ENCODE data around the gene MARK3.

Gene MARK3

DNA sequence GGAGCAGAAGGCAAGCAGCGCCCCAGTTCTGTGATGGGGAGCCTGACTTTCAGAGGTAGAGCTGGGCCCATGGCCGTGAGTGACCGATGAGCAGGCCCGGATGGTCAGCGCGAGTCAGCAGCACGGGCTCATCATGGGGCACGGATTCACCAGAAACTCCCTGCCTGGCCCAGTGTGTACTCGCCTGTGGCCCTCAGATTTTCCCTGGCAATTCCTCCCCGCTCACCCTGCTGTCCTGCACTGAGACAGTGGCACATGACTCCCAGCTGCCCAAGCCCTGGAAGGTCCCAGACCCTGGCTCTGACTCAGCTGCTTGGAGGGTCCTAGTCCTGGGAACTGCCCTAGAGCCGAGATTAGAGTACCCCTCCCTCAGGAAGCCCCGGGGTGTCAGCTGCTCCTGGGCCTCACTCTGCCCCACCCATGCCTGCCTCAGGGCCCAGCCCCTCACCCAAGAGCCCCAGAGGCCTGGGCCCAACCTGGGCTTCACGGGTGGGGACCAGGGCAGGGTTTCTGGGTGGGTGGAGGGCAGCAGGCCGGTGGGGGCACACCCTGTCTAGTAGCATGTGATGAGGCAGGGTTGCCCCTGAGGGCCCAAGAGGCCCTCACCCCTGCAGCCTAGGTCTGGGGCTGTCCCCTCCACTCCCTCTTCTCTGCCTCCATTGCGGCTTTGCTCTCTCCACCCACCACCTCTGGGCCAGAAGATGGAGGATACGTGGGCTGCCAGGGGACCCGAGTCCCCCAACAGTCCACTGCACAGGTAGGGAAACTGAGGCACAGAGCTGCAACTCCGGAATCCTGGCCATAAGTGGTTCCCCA is 152.2 kb downstream of the MARK3 start:
- DNase-seq (ENCODE audit: low read depth): peak; percentile 73

DNA sequence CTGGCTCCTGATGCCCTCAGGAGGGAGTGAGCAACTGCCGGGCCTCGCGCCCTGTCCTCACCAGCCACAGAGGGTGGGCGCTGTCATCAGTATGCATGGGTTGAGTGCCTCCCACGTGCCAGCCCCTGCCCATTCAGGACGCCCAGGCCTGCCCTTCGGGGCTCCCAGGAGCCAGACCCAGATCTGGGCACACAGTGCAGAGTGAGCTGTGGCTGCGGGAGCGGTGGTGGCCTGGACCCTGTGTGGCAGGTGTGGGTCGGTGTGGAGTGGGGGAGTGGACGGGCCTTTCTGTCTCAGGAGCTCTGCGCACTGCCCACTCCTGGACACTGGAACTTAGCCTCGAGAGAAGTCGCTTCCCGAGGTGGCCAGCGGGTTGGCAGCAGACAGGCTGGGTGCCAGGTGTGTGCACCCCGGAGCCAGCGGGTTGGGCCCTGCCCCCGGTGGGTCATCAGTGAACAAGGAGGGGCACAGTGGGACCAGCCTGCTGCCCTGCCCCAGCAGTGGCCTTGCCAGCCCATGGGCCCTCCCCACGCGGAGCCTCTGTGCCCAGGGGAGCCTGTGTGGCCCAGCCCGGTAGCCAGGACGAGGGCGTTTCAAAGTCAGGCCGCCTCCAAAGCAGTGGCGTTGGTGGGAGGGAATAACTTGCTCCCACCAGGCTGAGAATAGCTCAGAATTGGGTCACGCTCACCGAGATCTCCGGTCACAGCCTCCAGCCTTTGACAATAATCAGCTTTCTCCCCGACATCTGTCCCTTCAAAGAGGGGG is 153.3 kb downstream of the MARK3 start:
- DNase-seq (ENCODE audit: low read depth): no peak

DNA sequence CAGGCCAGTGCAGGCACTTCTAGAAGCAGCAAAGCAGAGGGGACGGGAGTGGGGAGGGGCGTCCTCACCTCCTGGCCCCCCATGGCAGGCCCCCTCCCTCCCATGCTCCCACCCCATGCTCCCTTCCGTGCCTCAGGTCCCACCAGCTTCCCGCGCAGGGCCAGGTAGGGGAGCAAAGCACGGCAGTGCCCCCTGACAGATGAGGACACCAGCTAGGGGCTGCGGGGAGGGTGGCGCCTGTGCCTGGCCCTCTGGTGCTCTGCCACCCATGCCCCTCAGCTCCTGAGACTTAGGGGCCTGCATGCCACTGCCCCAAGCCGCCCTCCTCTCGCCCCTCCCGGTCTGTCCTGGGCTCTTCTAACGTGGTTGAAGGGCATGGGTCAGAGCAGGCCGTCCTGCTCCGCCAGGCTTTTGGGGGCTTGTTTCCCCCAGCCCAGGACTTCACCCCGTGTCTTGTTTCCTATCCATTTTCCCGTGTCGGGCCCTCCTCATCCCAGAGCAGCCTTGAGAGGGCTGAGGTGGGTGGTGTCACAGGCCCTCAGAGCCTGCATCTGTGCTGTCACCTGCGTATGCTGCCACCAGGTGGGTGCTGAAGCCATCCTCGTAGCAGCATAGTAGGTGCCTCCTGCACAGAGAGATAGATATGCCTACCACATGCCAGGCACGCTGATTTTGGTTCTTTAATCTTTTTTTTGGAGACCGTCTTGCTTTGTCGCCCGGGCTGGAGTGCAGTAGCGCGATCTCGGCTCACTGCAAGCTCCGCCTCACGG is 154.0 kb downstream of the MARK3 start:
- no peak for DNase-seq (ENCODE audit: low read depth)

DNA sequence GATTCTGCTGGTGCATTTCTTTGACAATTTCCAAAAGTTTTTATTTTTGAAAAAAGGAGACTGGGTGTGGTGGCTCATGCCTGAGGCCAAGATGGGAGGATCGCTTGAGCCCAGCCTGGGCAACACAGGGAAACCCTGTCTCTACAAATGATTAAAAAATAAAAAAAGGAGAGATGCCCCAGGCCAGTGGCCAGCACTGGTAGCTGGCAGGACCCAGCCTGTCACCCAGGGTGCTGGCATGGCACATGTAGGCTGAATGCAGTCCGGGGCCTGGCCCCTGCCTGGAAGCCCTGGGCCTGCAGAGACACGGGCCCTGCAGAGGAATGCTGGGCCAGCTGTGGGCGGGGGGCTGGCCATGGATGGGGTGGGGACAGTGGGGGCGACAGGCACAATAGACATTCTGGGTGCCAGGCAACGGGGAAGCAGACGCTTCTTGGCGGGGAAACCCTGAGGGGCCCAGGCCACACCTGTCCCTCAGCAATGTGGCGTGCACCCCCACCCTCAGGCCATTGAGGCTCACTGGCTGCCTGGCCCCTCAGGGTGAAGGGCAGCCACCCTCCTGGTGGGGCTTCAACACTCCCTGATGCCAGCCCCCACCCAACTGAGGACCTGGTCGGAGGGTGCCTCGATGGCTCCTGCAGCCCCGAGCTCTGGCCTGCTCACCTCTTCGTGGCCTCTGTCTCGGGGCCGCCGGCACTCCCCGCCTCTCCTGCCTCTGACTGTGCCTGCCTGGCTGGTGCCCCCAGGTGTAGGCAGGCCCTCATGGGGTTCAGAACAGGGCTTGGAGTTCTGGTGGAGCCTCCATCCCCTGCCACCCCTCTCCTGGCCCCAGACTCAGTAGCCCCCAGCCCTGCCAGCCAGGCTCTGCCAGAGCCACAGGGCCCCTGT is 155.8 kb downstream of the MARK3 start:
- no peak for DNase-seq (ENCODE audit: low read depth)

DNA sequence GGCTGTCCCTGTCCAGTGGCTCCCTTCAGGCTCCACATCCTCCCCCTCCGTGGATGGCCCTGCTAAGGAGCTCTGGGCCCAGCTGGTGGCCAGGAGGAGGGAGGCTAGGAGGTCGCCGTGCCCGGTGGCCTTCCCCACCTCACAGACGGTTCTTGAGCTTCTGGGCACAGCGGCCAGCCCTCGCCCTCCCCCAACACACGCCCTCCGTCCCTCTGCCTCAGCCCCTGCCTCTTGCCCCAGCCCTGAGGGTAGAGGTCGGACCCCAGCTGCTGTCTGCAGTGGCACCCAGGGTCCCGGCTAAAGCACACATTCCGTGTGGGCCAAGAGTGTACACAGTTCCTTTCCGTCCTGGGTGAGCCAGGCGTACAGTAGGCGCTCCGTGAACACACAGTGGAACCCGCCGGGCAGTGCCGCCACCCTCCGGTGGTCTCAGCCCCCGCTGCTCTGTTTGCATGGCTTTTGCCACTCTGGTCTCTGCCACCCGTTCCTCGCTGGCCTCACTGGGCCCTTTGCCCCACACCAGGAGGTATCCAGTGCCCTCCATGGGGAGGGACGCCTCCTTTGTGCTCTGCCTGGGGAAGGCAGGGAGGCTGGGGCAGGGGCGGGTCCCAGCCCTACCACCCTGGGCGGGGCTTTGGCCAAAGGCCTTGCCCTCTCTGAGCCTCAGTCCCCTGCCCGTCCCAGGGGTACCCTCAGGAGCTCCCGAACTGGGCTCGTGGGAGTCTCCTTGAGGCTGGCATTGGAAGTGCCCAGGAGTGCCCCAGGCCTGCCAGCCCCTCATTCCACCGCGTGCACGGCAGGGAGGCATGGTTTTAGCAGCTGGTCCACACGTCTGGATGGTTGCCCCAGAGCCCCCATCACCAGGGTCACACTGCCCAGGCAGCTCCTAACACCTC is 156.7 kb downstream of the MARK3 start:
- no peak for DNase-seq (ENCODE audit: low read depth)

DNA sequence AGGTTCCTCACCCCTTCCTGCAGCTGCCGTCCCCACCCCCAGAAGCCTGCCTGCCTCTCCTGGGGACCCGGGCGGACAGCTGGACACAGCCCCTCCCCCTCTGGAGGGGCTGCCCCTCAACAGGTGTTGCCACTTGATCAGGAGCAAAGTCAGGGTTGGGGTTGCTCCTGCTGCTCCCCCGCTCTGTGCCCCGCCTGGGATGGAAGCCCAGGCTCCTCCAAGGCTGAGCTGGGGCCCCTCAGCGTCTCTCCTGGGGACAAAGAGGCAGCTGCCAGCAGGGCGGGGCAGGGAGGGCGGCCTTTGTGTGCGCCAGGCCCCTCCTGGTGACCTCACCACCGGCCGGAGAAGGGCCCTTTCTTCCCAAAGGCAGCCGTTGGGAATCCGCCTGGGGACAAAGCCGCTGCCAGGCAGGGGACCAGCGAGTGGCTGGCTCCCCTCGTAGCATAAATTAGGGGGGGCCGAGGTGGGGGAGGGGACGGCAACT is 157.4 kb downstream of the MARK3 start:
- DNase-seq (ENCODE audit: low read depth): no peak

DNA sequence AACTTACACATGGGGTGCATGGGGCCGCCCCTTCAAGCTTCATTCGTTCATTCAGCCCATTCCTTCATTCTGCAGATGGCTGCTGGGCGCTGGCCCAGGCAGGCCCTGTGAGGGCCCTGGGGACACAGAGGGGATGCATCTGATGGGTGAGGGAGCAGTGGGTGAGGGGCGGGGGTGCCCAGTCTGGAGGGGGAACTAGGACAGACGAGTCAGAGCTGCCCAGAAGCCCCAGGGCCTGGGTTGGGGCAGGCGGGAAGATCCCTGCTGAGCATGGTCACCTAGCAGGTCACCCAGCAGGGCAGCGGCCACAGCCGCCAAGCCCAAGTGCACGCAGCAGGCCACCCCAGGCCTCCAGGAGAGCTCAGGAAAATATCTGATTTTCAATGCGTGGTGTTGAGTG is 157.9 kb downstream of the MARK3 start:
- no peak for DNase-seq (ENCODE audit: low read depth)

DNA sequence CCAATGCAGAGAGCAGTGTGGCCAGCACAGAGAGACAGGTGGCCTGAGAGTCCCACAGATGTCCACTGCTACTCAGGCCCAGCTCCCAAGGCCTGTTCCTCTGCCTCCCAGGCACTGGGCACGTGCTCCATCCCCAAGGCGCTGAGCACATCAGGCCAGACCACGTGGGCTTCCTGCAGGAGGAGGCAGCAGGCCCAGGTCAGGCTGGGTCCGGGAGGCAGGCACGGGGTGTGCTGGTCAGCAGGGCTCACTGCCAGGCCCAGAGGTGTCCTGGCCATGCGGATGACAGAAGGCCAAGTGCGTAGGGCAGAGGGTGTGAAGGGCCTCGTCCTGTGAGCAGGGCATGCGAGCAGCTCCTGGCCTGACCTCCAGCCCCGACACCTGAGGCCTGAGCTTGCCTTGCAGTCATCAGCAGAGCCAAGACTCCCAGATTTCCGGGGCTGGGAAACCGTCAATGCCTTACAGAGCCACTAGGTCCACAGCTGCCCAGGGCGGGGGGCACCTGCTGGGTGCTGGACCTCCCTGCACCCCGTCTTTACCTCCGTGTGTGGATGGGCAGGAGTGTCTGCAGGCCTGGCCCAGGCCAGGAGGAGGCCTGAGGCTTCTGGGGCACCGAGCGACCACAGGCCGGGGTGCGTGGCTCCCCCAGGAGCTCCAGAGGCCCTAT is 158.6 kb downstream of the MARK3 start:
- peak; percentile 17 for DNase-seq (ENCODE audit: low read depth)

DNA sequence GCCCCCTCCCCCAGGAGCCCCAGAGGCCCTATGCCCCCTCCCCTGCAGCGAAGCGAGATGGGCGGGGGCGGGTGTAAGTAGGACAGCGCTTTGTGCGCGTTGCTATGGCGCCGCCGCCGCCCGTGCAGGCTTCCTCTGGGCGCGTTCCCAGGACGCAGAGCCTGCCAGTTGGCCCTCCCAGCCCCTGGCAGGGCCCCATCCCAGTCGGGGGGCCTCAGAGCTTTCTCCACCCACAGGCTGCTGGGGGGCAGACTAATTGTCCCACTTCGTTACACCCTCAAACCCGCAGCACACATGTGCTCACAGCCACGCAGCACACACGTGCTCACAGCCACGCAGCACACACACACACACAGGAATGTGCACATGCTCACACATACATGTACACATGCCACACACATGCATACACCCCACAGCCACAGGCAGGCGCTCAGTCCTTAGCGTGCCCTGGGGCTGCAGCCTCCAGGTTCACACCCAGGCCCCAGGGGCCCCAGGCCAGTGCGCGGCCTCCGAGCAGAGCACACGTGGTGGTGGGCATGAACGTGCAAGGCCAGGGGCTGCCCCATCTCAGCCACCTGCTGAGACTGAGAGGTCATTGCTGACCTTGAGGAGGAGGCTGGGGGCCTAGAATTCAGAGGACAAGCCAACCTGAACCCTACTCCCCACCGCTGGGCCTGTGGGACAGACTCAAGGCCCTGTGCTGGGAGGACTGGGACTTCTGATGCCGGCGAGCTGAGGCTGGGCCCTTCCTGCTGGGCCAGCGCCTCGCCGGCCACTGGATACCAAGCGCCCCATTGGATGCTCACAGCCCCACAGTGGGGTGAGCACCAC is 159.4 kb downstream of the MARK3 start:
- DNase-seq (ENCODE audit: low read depth): no peak

DNA sequence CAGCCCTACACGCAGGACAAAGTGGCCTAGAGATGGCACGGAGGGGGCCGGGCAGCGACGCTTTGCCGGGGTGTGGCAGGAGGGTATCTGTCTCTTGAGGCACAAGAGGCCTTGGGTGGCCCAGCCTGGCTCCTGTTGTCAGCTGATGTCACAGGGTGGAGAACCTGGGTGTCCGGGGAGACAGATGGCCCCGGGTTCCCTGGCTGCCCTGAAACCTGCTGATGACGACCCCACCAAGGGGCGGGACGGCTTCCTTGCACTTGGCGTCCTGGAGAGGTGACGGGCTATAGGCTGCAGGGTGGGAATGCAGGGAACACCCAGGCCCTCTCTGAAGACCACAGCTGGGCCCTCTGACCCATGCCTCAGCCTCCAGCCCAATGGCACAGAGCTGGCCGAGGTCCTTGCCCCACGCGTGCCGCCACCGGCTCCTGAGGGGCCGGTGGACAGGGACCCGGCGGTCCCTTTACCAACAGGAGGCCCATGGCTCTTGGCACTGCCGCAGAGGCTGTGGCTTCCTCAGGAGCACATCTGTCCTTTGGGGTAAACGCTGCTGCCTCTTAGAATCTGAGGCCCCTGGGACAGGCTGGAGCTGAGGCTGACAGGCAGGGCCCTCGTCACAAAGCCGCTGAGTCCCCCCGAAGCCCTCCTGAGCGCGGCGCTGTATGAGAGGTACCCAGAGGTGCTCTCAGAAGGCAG is 160.2 kb downstream of the MARK3 start:
- DNase-seq (ENCODE audit: low read depth): no peak

DNA sequence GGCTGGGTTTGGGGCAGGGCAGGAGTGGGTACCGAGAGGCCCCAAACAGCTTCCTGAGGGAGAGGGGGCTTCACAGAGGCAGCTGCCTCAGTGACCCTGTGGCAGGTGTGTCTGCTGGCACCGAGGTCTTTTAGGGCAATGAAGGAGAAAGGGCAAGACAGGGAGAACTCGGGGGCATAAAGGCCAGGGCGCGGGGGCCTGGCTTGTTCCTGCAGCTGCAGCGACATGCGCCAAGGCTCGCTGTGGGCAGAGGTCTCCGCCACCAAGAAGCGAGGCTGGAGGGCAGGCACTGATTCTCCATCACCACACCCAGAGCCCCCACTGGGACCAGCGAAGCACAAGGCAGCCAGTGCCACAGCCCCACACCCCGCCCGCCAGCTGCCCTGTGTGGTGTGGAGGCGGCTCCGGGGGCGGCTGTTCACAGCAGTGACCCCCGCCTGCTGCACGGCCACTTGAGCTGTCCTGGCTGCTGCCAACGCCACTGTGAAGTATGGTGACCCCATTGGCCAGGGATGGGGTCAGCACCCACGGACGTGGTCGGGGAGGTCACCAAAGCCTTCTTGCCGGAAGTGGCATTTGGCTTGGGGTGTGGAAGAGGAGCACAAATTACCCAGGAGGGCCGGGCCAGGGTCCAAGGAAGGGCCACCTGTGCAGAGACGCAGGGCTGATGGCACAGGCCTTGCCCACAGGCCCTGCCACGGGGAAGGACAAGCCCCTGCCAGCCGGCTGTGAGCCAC is 160.9 kb downstream of the MARK3 start:
- no peak for DNase-seq (ENCODE audit: low read depth)

DNA sequence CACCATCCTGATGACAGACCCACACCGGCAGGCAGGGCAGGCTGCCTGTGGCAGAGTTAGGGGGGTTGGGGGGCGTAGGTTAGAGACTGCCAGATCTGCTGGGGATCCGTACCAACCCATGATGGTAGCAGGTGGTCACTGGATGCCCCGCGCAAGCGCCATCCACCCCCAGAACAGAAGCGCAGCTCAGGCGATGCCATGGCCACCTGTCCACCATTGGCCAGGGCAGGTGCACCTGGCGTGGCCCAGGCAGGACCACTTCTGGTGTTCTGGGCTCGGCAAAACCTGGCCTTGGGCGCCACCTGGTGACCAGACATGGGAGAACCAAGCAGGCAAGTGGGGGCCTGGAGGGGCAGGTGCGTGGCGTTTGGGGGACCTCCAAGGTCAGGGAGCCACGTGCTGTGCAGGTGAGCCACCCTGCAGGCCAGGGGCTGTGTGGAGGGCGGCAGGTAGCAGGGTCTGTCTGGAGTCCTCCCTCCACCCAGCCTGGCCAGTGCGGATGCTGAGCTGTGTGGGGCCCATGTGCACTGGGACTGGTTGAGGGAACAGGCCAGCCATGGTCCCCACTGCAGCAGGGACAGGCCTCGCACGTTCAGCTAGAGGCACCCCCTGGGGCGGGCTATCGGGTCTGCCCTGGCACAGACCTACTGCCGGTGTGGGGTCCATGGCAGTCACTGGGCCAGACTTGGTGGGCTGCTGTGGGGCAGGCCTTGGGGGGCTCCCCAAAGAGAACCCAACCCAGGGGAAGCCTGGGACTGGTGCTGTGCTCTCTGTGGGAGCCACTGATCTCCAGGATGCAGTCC is 161.6 kb downstream of the MARK3 start:
- peak; percentile 65 for DNase-seq (ENCODE audit: low read depth)

DNA sequence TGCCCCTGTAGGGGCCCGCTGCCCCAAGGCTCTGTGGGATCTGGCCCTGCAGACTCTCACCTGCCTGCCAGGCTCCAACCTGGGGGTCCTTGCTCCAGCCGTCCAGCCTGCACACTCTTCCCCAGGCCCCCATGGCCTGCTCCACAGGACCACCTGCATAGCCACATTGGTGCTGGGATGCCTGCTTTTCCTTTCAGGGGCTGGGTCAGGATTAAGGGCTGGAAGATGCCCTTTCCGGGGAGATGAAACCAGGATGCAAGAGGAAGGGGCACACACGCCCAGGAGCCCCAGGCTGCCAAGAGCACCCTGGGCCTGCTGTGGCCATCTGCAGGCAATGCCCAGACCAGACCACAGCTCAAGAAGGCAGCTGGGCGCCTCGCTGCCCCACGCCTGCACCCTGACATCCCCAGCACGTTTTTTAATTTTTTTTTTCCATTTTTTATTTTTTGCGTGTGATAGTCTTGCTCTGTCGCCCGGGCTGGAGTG is 162.3 kb downstream of the MARK3 start:
- DNase-seq (ENCODE audit: low read depth): no peak

DNA sequence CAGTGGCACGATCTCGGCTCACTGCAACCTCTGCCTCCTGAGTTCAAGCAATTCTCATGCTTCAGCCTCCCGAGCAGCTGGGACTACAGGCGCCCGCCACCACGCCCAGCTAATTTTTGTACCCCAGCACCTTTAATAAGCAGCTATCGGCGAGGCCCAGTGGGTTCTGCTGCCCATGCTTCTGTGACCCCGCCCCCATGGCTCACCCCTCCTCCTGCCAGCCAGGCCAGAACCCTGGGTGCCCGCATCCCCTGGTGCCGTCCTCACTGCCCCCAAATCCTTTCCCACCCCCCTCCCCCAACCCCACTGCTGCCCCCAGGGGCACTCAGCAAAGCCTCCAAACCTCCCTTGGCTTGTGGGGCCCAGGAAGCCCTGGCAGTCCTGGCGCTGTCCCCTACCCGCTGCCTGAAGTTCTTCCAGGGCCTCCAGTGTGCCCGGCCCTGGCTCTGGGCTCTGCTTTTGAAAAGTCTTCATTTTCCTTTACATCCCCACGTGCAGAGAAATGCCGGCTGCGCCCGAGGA is 162.8 kb downstream of the MARK3 start:
- no peak for DNase-seq (ENCODE audit: low read depth)

DNA sequence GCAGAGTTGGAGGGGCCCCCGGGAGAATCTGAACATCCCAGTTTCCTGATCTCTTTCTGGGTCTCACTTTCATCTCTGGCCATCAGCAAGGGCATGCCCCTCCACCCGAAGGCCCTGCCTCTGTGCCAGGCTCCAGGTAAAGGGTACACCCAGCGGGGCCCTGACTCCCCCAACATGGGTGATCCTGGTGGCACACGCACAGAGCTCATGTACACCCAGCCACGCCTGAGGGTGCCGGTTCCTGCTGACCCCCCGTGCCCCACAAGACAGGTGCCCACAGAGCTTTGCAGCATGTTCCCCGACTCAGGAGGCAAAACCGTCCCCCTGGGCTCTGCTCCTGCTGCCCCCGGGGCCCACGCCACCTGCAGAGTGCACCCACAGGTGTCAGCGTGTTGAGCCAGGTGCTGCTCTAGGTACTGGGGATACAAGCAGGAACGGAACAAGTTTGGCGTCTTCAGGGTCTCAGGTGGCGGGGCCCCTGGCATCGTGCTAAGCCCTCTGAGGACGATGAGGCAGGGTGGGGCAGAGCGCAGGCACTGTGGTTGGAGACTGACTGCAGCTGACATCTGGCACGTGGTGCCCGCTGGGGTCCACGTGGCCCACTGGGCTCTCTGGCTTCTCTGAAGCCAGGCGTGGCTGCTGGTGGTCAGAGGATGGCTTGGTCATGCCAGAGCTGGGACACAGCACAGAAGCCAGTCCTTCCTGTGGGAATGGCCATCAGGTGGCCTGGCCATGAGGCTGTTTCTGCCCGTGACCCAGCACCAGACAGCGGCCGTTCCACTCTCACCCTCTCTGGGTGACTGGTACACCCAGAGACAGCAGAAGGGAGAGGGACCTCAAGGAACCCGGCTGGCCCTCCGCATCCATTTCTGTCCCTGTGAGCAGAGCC is 163.5 kb downstream of the MARK3 start:
- DNase-seq (ENCODE audit: low read depth): no peak

Data from ELR (cell line).